Middle frontal gyrus (tissue), 1 donor: Measurements from ENCODE around the gene BMPR2.
A peak's percentile ranks its signal among the peaks of the same experiment; 100 is the strongest.
"Not testable (repeated sequence)": the region's sequence is repeated elsewhere in the genome, so short reads cannot be mapped to it uniquely, and the experiment has no call there.

ENCODE experiments used
- DNase-seq: peaks from one replicate; pipeline ENCODE4 v3.0.0-alpha.2; 2015; ENCODE audit warnings: low spot score; ENCODE audit errors: extremely low spot score

Gene BMPR2

GRCh38 chr2:202521470-202521869 is 145.3 kb downstream of the BMPR2 start:
- no peak for DNase-seq

DNA sequence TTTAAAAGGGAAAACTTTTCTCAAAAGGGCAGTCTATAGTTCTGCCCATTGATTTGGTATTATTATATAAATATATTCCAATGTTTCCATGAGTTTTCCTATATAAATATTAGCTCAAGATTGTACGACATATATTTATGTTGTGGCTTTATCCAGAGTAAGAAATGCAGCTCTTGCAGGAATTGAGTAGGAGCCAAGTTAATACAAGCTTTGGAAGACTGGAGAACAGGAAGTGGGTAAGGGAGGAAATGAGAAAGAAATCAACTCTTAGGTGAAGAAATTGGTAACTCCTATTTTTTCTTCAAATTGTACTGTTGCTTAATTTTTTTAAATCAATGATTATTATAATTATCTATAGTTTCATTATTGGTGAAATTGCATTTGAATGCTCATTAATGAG is 153.3 kb downstream of the BMPR2 start:
- DNase-seq = no peak

DNA sequence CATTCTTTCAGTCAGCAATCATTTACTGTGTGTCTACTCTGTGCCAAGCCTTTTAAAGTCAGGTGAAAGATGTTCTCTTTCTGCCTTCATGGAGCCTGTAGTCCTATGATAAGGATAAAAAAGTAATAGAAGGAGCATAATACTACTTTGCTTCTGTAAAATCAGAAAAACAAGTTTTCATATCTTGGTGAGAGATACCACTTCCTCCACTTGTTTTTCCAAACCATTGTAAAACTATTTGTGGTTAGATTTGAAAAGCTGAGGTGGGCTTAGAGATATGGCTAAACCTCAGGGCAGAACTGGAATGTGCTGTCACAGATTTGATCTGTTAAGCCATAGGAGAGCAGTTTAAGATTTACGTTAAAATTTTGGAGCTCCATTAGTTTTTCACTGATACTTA is 153.9 kb downstream of the BMPR2 start:
- DNase-seq = no peak

DNA sequence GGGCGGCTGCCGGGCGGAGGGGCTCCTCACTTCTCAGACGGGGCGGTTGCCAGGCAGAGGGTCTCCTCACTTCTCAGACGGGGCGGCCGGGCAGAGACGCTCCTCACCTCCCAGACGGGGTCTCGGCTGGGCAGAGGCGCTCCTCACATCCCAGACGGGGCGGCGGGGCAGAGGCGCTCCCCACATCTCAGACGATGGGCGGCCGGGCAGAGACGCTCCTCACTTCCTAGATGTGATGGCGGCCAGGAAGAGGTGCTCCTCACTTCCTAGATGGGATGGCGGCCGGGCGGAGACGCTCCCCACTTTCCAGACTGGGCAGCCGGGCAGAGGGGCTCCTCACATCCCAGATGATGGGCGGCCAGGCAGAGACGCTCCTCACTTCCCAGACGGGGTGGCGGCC is 159.2 kb downstream of the BMPR2 start:
- not testable (repeated sequence) for DNase-seq

DNA sequence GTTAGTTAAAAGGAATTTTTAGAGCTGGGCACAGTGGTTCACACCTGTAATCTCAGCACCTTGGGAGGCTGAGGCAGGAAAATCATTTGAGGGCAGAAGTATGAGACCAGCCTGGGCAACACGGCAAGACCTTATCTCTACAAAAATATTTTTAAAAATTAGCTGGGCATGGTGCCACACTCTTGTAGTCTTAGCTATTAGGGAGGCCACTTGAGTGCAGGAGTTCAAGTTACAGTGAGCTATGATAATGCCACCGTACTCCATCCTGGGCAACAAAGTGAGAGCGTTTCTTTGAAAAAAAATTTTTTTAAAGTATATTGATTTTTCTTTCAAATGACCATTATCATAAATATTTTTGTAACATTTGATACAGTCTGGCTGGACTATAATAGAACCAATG is 165.0 kb downstream of the BMPR2 start:
- no peak for DNase-seq

- no peak for DNase-seq
These were observed 166.0 kb downstream of the BMPR2 start for GRCh38 chr2:202542142-202542541.

GRCh38 chr2:202545523-202545922 is 169.4 kb downstream of the BMPR2 start:
- DNase-seq = no peak

DNA sequence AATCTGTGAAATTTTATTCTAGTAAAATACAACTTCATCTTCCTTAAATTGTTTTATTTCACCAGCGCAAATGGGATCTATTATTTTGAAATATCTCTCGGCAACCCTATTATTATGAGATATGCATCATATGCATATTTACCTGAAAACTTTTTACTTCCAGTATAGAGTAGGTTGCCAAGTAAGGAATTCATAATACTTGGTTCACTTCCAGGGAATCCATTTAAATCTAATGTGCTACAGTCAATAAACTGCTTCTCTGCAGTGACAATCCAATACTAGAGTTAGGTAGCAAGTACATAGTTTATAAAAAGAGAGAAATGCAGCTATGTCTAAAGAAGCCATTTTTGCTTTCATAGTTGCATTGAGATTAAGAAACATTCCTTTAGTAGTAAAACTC is 169.8 kb downstream of the BMPR2 start:
- no peak for DNase-seq

- not testable (repeated sequence) for DNase-seq
These were observed 170.5 kb downstream of the BMPR2 start for GRCh38 chr2:202546499-202547141.

GRCh38 chr2:202548240-202548639 is 172.1 kb downstream of the BMPR2 start:
- no peak for DNase-seq

- not testable (repeated sequence) for DNase-seq
These were observed 174.9 kb downstream of the BMPR2 start for GRCh38 chr2:202551000-202551399.

DNA sequence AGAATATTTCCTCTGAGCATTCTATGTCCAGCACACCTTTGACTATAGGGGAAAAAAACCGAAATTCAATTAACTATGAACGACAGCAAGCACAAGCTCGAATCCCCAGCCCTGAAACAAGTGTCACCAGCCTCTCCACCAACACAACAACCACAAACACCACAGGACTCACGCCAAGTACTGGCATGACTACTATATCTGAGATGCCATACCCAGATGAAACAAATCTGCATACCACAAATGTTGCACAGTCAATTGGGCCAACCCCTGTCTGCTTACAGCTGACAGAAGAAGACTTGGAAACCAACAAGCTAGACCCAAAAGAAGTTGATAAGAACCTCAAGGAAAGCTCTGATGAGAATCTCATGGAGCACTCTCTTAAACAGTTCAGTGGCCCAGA is 179.2 kb downstream of the BMPR2 start:
- DNase-seq = no peak

DNA sequence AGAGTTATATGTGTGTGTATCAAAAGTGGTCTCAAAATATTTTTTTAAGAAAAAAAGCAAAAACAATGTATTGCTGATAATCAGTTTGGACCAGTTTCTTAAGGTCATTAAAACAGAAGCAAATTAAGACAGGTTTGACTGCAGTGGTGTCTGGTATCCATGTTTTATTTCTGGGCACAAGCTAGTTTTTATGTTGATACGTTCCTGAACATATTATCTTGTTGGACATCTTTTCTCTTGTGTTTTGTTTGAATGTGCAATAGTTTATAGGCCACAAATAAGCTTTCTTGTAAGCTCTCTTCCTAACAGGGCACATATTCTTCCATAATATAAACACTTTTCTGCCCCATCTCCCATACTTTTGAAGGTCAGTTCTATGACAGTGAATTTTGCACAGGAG is 184.1 kb downstream of the BMPR2 start:
- DNase-seq = no peak

GRCh38 chr2:202564226-202564625 is 188.1 kb downstream of the BMPR2 start:
- DNase-seq = no peak

DNA sequence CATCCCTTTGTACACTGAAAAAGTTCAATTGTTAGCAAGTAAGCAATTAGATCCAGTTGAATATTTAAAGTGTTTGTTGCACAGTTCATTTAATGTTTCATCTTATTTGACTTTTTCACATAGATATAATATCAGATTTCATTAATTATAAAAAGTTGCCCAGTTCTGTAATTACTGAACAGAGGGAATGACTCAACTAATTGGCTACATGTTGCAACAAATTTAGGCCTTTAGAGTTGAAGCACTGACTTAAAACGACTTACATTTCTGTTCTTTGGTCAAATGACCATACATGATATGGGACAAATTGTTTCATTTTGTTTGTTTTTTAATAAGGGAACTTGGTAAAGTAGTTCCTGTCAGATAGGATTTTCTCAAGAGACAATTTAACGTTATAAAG is 190.2 kb downstream of the BMPR2 start:
- DNase-seq = no peak

DNA sequence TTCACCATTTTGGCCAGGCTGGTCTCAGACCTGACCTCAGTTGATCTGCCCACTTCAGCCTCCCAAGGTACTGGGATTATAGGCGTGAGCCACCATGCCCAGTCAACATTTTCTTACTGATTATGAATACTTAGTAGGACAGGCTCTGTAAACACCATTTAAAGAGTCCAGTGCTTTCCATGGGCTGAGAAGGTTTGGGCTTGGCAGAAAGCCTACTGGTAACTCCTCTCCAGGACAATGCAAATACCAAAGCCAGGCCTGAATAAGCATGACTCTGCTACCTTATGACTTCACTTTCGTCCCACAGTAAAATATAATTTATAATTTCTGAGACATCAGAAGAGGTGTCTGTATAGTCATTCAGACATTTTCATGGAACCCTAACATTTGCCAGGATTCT is 198.4 kb downstream of the BMPR2 start:
- no peak for DNase-seq

DNA sequence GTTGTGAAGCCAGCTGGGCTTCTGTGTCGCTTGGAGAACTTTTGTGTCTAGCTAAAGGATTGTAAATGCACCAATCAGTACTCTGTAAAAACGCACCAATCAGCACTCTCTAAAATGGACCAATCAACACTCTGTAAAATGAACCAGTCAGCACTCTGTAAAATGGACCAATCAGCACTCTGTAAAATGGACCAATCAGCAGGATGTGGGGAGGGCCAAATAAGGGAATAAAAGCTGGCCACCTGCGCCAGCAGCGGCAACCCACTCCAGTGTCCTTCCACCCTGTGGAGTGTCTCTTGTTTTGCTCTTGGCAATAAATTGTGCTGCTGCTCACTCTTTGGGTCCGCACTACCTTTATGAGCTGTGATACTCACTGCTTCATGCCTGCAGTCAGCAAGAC is 199.1 kb downstream of the BMPR2 start:
- not testable (repeated sequence) for DNase-seq

GRCh38 chr2:202577250-202578183 is 201.4 kb downstream of the BMPR2 start:
- DNase-seq = no peak

DNA sequence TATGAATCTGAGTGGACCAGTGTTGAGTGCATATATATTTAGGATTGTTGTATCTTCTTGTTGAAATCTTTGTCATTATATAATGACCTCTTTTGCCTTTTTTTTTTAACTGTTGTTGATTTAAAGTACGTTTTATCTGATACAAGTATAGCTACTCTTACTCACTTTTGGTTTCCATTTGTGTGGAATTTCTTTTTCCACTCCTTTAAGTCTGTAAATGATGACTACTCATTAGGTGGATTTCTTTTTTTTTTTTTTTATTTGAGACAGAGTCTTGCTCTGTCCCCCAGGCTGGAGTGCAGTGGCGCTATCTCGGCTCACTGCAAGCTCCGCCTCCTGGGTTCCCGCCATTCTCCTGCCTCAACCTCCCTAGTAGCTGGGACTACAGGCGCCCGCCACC is 206.7 kb downstream of the BMPR2 start:
- not testable (repeated sequence) for DNase-seq

DNA sequence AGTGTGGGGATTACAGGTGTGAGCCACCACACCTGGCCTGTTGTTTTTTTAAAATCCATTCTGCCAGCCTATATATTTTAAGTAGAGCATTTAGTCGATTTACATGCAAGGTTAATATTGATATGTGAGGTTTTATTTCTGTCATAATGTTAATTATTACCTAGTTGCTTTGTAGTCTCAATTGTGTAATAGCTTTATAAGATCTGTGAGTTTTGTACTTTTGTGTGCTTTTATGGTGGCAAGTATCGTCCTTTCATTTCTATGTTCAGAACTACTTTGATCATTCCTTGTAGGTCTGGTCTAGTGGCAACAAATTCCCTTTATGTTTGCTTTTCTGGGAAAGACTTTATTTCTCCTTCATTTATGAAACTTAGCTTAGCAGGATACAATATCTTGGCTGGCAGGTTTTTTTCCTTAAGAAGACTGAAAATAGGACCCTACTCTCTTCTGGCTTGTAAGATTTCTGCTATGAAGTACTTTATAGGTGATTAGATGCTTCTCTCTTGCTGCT is 207.6 kb downstream of the BMPR2 start:
- DNase-seq = no peak

DNA sequence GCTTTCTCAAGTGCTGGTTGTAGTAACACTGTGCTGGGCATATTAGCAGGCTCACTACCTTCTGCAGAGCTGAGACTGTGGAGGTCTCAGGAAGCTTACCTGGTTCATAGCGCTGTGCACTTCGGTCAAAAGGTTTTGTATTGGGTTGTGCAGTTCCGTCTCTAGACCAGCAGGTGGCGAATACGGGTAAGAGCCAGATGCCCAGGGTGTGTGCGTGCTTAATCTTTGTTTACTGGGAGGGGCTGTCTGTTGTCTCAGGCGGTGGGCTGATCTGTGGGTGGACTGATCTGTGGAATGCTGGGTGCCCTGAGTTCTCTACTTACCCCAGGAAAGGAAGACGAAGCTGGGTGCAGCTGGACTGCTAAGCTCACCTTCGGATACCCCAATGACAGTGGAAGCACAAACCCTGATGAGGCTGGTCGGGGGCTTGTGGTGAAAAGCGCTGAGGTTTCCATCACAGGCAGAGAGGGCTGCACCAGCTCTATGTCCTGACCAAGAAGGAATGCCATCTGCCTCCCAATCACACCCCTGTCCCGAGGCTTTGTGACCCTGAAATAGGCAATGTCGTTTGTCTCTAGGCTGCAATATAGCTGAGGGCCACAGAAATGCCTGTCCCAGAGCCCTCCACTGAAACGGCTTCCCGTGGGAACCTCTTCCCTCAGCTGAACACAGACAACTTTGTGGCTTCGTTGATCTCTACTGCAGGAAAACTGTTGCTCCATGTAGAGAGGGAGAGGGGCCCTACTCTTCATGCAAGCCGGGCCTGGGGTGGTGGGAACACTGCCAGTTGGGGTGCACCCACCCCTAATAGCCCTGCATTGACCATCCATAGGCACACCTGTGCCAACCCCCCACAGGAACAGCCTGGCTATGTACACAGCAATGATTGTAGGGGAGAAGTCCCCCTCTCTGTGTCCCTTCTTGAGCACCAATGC is 212.8 kb downstream of the BMPR2 start:
- DNase-seq = peak; percentile 41
